Measurements from ENCODE around the gene GGNBP2. TPM values are rescaled to one million over a fixed set of nuclear protein-coding genes. Genes with fewer than 3 reads are reported as not detected.

GGNBP2 gene
- polyA plus RNA-seq, 1 donor from 2014 or later = 112 TPM

DNA sequence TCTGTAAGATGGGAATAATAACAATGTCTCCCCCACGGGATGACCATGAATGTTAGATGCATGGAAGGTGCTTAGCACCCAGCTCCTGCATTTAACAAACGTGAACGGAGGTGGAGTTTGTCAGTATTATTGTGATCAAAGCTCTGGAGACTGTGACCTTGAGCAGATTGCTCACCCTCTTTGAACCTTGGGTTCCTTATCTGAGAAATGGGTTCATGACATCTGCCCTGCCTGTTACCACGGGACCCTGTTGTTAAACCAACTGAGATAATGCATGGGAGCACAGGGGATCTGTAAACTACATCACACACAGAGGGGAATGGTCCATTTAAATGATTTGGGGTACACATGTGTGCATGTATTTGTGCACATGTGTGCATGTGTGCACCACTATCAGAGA, 86.3 kb downstream of the GGNBP2 start:
- Histone ChIP-seq H3K9me3 (ENCODE audit: low read length) (no peaks in the 10 kb centered on the region), H3F3A (ENCODE audit: insufficient read depth, low read length, poor library complexity, severe bottlenecking) (no peaks in the 10 kb centered on the region), H3K36me3 (ENCODE audit: insufficient read depth, low read length) (no peaks in the 10 kb centered on the region), H2AFZ (ENCODE audit: low read depth, low read length) (no peak overlapping the region), H3K27me3 (ENCODE audit: insufficient read depth, low read depth, low read length) (peaks cover 30% of the 10 kb centered on the region), H3K27ac (ENCODE audit: low read length) (no peak overlapping the region), H3K79me2 (replicated peaks; ENCODE audit: insufficient read depth, low read length) (no peaks in the 10 kb centered on the region), H3K9me2 (ENCODE audit: insufficient read depth, low read length) (no peaks in the 10 kb centered on the region), H4K20me1 (ENCODE audit: insufficient read depth) (no peaks in the 10 kb centered on the region), H3K4me3 (ENCODE audit: low read length) (no peak overlapping the region), H3K4me2 (ENCODE audit: low read length) (no peak overlapping the region), H3K9ac (ENCODE audit: low read length) (no peak overlapping the region)
- no peak for TF ChIP-seq RAD21 (conservative IDR thresholded peaks at IDR 0.05)
- no peak for TF ChIP-seq REST (IDR thresholded peaks at IDR 0.05; ENCODE audit: borderline replicate concordance)
- TF ChIP-seq POLR2AphosphoS5 (IDR thresholded peaks at IDR 0.05) = no peak
- TF ChIP-seq EP300 (conservative IDR thresholded peaks at IDR 0.05; ENCODE audit: poor library complexity, severe bottlenecking) = no peak
- no peak for TF ChIP-seq EZH2 (IDR thresholded peaks at IDR 0.05; ENCODE audit: borderline replicate concordance, insufficient read depth, low read length, poor library complexity, severe bottlenecking)
- TF ChIP-seq MXI1 (conservative IDR thresholded peaks at IDR 0.05; ENCODE audit: poor library complexity, severe bottlenecking) = no peak
- TF ChIP-seq CTCF (IDR thresholded peaks at IDR 0.05; ENCODE audit: poor library complexity, severe bottlenecking) = no peak
- no peak for TF ChIP-seq TAF1 (IDR thresholded peaks at IDR 0.05; ENCODE audit: low read depth)
- no peak for TF ChIP-seq SMC3 (conservative IDR thresholded peaks at IDR 0.05; ENCODE audit: poor library complexity)

DNA sequence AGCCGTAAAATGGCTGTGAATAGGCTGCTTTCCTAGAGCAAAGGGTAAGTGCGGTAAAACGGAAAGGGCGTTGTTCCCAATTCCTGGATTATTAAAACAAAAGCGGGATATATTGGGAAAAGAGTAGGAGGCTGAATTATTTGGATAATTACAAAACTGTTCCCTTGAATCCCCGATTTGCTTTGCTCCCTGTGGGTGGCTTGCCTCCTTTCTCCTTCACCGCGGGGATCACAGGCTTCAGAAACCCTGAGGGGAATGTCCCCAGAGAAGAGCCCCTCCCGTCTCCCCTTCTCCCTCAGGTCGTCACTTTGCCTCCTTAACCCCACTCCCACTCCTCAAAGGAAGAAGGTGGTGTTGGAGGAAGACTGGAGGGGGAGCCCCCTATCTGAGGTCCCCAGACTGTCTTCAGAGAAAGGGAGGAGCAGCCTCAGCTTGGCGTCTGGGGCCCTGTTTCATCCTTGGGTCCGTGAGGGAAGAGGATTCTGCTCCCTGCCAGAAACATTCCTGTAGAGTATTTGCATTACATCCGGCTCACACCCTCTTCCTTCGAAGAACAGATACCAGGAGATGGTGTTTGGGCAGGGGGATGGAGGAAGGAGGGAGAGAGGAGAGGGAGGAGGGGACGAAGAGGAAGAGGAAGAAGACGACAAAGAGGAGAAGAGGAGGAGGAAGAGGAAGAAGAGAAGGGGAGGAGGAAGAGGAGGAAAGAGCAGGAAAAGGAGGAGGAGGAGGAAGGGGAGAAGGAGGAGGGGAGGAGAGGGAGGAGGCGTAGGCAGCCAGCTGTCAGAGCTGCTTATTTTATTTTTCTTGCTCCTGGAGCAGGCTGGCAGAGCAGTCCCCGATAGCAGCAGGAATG, 88.4 kb downstream of the GGNBP2 start:
- Histone ChIP-seq H3K4me3 (ENCODE audit: low read length) (no peak overlapping the region), H3K9ac (ENCODE audit: low read length) (no peak overlapping the region), H3K9me2 (ENCODE audit: insufficient read depth, low read length) (no peaks in the 10 kb centered on the region), H3K27ac (ENCODE audit: low read length) (no peak overlapping the region), H3K79me2 (replicated peaks; ENCODE audit: insufficient read depth, low read length) (no peaks in the 10 kb centered on the region), H3F3A (ENCODE audit: insufficient read depth, low read length, poor library complexity, severe bottlenecking) (no peaks in the 10 kb centered on the region), H4K20me1 (ENCODE audit: insufficient read depth) (no peaks in the 10 kb centered on the region), H3K27me3 (ENCODE audit: insufficient read depth, low read depth, low read length) (peaks cover 40% of the 10 kb centered on the region), H3K36me3 (ENCODE audit: insufficient read depth, low read length) (no peaks in the 10 kb centered on the region), H3K4me2 (ENCODE audit: low read length) (no peak overlapping the region), H2AFZ (ENCODE audit: low read depth, low read length) (no peak overlapping the region), H3K9me3 (ENCODE audit: low read length) (no peaks in the 10 kb centered on the region)
- no peak for TF ChIP-seq REST (IDR thresholded peaks at IDR 0.05; ENCODE audit: borderline replicate concordance)
- TF ChIP-seq EZH2 (IDR thresholded peaks at IDR 0.05; ENCODE audit: borderline replicate concordance, insufficient read depth, low read length, poor library complexity, severe bottlenecking) = no peak
- no peak for TF ChIP-seq RAD21 (conservative IDR thresholded peaks at IDR 0.05)
- TF ChIP-seq POLR2AphosphoS5 (IDR thresholded peaks at IDR 0.05) = no peak

All from neural cell (in vitro differentiated cells).